NCI-H460 (cell line): Measurements from ENCODE around the gene GIMAP7. TPM values are rescaled to one million over a fixed set of nuclear protein-coding genes. Genes with fewer than 3 reads are reported as not detected.
"Not testable (repeated sequence)": the region's sequence is repeated elsewhere in the genome, so short reads cannot be mapped to it uniquely, and the experiment has no call there.

Experiments used
- DNase-seq: peaks from one replicate; pipeline ENCODE4 v3.0.0-alpha.2; 2016; ENCODE audit warnings: low read depth; ENCODE audit errors: extremely low read depth
- total RNA-seq: library from RNA; depleted of rRNA; stranded (reverse); fragments of >200 nt; shearing (Covaris generic); gene quantifications from 2 replicates; pipeline ENCODE4 v1.2.3, GENCODE V29; 2014

GIMAP7 gene
- total RNA-seq, 1 experiment from 2014 or later: not detected

- no peak for DNase-seq
Observed at GRCh38 chr7:150511048-150511447, 3.6 kb upstream of the GIMAP7 start.

GRCh38 chr7:150513758-150514157 lies 914 bp upstream of the GIMAP7 start:
- no peak for DNase-seq

GRCh38 chr7:150515248-150516147 lies 826 bp downstream of the GIMAP7 start:
- no peak for DNase-seq

GRCh38 chr7:150516956-150517745 lies 2.5 kb downstream of the GIMAP7 start:
- DNase-seq: no peak

GRCh38 chr7:150519310-150519709 lies 4.6 kb downstream of the GIMAP7 start:
- DNase-seq: no peak

- DNase-seq: no peak
Observed at GRCh38 chr7:150520145-150520544, 5.5 kb downstream of the GIMAP7 start.

- not testable (repeated sequence) for DNase-seq
Observed at GRCh38 chr7:150522931-150523330, 8.3 kb downstream of the GIMAP7 start.

- no peak for DNase-seq
Observed at GRCh38 chr7:150524018-150524417, 9.3 kb downstream of the GIMAP7 start.

- DNase-seq: no peak
Observed at GRCh38 chr7:150531704-150532103, 17.0 kb downstream of the GIMAP7 start.

- DNase-seq: no peak
Observed at GRCh38 chr7:150538259-150538658, 23.6 kb downstream of the GIMAP7 start.

GRCh38 chr7:150553163-150553562 lies 38.5 kb downstream of the GIMAP7 start:
- DNase-seq: no peak

GRCh38 chr7:150556521-150557138 lies 42.0 kb downstream of the GIMAP7 start:
- DNase-seq: no peak

GRCh38 chr7:150560486-150560885 lies 45.8 kb downstream of the GIMAP7 start:
- DNase-seq: no peak

GRCh38 chr7:150562919-150563318 lies 48.2 kb downstream of the GIMAP7 start:
- DNase-seq: no peak

- no peak for DNase-seq
Observed at GRCh38 chr7:150564006-150564405, 49.3 kb downstream of the GIMAP7 start.

- no peak for DNase-seq
Observed at GRCh38 chr7:150564566-150564965, 49.9 kb downstream of the GIMAP7 start.

GRCh38 chr7:150565239-150565638 lies 50.6 kb downstream of the GIMAP7 start:
- no peak for DNase-seq

- no peak for DNase-seq
Observed at GRCh38 chr7:150566123-150566522, 51.5 kb downstream of the GIMAP7 start.

GRCh38 chr7:150566572-150566971 lies 51.9 kb downstream of the GIMAP7 start:
- no peak for DNase-seq

- no peak for DNase-seq
Observed at GRCh38 chr7:150567169-150567568, 52.5 kb downstream of the GIMAP7 start, which contains the start of gene GIMAP4. GIMAP4 (plus strand) TSS chr7:150567390; CDS start chr7:150569902, 2,512 bp downstream.

- no peak for DNase-seq
Observed at GRCh38 chr7:150567871-150568301, 53.2 kb downstream of the GIMAP7 start.
